Testis (tissue), 2 donors: Measurements from ENCODE around the gene IRF2.

Experiments used
- POLR2A ChIP-seq: fragments of 450-650 bp; IDR thresholded peaks from one replicate; pipeline ENCODE4 v1.6.1; 2017; ENCODE audit warnings: antibody characterized with exemption, mild to moderate bottlenecking, moderate library complexity
- TF ChIP-seq, protein P1 (sequence below), 3 experiments: fragments of 450-650 bp in 2 of 3; fragments of 200-600 bp in 1 of 3; sonication (generic) in 1 of 3; IDR thresholded peaks; one replicate each; pipeline ENCODE4 v1.5.1; 2016 to 2019; ENCODE audit warnings: antibody characterized with exemption in 3 of 3, mild to moderate bottlenecking in 2 of 3, moderate library complexity in 1 of 3

DNA sequence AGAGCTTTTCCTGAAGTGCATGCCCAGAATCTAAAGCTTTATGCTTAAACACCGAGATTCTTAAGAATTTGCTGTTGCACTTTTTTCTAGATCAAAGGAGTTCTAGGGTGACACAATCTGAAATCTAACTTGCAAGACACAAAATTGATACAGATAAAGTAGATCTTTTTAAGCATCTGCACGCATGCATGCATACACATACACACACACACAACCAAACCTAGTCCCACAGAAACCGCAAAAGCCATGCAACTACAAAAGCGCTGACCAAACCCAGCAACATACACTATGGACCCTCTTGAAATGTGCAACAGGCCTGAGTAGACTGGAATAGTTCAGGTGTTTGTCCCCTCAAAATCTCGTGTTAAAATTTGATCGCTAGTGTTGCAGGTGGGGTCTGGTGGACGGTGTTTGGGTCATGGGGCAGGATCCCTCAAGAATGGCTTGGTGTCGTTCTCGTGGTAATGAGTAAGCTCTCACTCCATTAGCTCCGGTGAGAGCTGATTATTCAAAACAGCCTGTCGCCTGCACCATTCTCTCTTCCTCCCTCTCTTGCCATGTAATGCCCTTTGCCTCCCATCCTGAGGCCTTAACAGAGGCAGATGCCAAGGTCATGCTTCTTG lies 52.7 kb downstream of the IRF2 start:
- TF ChIP-seq, protein P1, sequence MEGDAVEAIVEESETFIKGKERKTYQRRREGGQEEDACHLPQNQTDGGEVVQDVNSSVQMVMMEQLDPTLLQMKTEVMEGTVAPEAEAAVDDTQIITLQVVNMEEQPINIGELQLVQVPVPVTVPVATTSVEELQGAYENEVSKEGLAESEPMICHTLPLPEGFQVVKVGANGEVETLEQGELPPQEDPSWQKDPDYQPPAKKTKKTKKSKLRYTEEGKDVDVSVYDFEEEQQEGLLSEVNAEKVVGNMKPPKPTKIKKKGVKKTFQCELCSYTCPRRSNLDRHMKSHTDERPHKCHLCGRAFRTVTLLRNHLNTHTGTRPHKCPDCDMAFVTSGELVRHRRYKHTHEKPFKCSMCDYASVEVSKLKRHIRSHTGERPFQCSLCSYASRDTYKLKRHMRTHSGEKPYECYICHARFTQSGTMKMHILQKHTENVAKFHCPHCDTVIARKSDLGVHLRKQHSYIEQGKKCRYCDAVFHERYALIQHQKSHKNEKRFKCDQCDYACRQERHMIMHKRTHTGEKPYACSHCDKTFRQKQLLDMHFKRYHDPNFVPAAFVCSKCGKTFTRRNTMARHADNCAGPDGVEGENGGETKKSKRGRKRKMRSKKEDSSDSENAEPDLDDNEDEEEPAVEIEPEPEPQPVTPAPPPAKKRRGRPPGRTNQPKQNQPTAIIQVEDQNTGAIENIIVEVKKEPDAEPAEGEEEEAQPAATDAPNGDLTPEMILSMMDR (IDR thresholded peaks at IDR 0.05), result no peak
- TF ChIP-seq POLR2A, result no peak
